Adrenal gland (tissue), 5 donors: ENCODE data around the gene FLT1.

Experiments used
- CTCF ChIP-seq, 6 experiments: fragments of 450-650 bp in 4 of 6; fragments of 200-600 bp in 2 of 6; sonication (generic) in 1 of 6; IDR thresholded peaks; 1 replicate in 5 of 6; 2 replicates in 1 of 6; pipeline versions ENCODE4 v1.5.1 to v1.8.0; 2016 to 2021; ENCODE audit warnings: antibody characterized with exemption in 6 of 6, mild to moderate bottlenecking in 2 of 6, moderate library complexity in 1 of 6
- POLR2A ChIP-seq, 2 donors: fragments of 450-650 bp; IDR thresholded peaks; one replicate each; pipeline ENCODE4 v1.6.1; 2017; ENCODE audit warnings: antibody characterized with exemption in 2 of 2, mild to moderate bottlenecking in 2 of 2, moderate library complexity in 1 of 2
- donor health status: DM: no; HTN: no; CAD: no.

- TF ChIP-seq CTCF (IDR thresholded peaks at IDR 0.05) (no peak), POLR2A (IDR thresholded peaks at IDR 0.05) (no peak)
Observed at GRCh38 chr13:28531845-28532387, 37.0 kb upstream of the FLT1 start.
